HEK293T (cell line): ENCODE measurements around the gene HSD3B7.

ENCODE experiments used
- BHLHE40 ChIP-seq: fragments of 450-650 bp; IDR thresholded peaks from 2 replicates; pipeline ENCODE4 v1.6.1; 2016; ENCODE audit warnings: mild to moderate bottlenecking, moderate library complexity, borderline replicate concordance
- CTBP1 ChIP-seq: fragments of 450-650 bp; IDR thresholded peaks from 2 replicates; pipeline ENCODE4 v1.6.1; 2016; ENCODE audit warnings: borderline replicate concordance
- ELF4 ChIP-seq: fragments of 450-650 bp; IDR thresholded peaks from 2 replicates; pipeline ENCODE4 v1.6.1; 2017; ENCODE audit warnings: antibody characterized with exemption
- FOXA1 ChIP-seq: fragments of 450-650 bp; IDR thresholded peaks from 2 replicates; pipeline ENCODE4 v1.6.1; 2016; ENCODE audit warnings: mild to moderate bottlenecking
- FOXK2 ChIP-seq: fragments of 450-650 bp; IDR thresholded peaks from 2 replicates; pipeline ENCODE4 v1.6.1; 2016; ENCODE audit warnings: mild to moderate bottlenecking
- FOXM1 ChIP-seq: fragments of 450-650 bp; IDR thresholded peaks from 2 replicates; pipeline ENCODE4 v1.6.1; 2017; ENCODE audit warnings: mild to moderate bottlenecking, borderline replicate concordance
- L3MBTL2 ChIP-seq: fragments of 450-650 bp; conservative IDR thresholded peaks from 2 replicates; pipeline ENCODE4 v1.6.1; 2016; ENCODE audit warnings: mild to moderate bottlenecking
- LEF1 ChIP-seq: fragments of 450-650 bp; IDR thresholded peaks from 2 replicates; pipeline ENCODE4 v1.6.1; 2017; ENCODE audit warnings: mild to moderate bottlenecking, borderline replicate concordance
- SP1 ChIP-seq: fragments of 450-650 bp; IDR thresholded peaks from 2 replicates; pipeline ENCODE4 v1.6.1; 2017
- SUZ12 ChIP-seq: fragments of 450-650 bp; IDR thresholded peaks from 2 replicates; pipeline ENCODE4 v1.6.1; 2016; ENCODE audit warnings: mild to moderate bottlenecking
- TARDBP ChIP-seq: fragments of 450-650 bp; IDR thresholded peaks from 2 replicates; pipeline ENCODE4 v1.6.1; 2016
- ZNF384 ChIP-seq: fragments of 450-650 bp; IDR thresholded peaks from 2 replicates; pipeline ENCODE4 v1.6.1; 2016
- TF ChIP-seq, protein P1 (sequence below): fragments of 450-650 bp; IDR thresholded peaks from 2 replicates; pipeline ENCODE4 v1.6.1; 2016

DNA sequence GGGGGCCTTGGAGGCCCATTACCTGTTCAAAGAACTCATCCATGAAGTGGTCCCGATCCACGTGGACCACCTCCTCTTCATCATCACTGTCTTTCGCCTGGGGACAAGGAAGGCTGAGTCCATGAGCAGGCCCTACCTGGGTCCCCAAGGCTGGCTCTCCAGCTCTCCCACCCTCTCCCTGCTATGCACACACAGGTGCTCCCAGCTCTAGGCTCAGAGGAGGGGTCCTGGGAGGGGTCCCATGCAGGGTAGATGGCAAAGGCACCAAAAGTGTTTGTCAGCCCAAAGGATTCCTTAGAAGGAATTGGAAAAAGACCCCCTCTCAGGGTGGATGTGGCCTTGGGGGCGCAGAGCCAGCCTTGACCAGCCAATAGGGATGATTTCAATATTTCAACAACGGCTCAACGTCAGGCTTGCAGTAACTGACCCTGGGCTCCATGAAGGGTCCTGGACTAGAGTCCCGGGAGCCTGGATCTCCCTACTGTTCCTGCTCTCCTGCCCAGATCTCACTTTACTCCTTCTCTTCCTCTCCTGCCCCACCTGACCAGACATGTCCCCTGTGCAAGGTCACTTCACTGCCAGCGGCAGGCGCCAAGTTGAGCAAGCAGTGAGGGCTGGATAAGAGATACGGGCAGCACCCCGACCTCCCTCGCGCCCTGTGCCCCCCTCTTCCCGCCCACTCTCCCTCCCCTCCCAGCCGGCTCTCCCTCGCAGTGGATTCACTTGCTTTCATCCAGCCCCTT is 16.7 kb downstream of the HSD3B7 start:
- TF ChIP-seq FOXK2 (no peak), FOXM1 (no peak), FOXA1 (no peak), CTBP1 (no peak), SP1 (no peak), ZNF384 (no peak), BHLHE40 (no peak), LEF1 (no peak), L3MBTL2 (no peak), ELF4 (no peak), TARDBP (no peak), SUZ12 (no peak)
- TF ChIP-seq, protein P1, sequence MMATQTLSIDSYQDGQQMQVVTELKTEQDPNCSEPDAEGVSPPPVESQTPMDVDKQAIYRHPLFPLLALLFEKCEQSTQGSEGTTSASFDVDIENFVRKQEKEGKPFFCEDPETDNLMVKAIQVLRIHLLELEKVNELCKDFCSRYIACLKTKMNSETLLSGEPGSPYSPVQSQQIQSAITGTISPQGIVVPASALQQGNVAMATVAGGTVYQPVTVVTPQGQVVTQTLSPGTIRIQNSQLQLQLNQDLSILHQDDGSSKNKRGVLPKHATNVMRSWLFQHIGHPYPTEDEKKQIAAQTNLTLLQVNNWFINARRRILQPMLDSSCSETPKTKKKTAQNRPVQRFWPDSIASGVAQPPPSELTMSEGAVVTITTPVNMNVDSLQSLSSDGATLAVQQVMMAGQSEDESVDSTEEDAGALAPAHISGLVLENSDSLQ: no peak
